LNCaP clone FGC (cell line): Measurements from ENCODE around the gene PDLIM7.

Experiments used
- DNase-seq: peaks from one replicate; pipeline ENCODE4 v3.0.0-alpha.2; 2011; ENCODE audit warnings: low read depth
- H3K4me3 ChIP-seq: 2 replicates; pipeline ENCODE4 v1.5.1; 2011; ENCODE audit warnings: mild to moderate bottlenecking, low read depth, low read length, control low read depth
- TF ChIP-seq, protein P1 (sequence below): IDR thresholded peaks from 2 replicates; pipeline ENCODE4 v1.5.1; 2012; ENCODE audit warnings: mild to moderate bottlenecking; ENCODE audit not compliant: control insufficient read depth, insufficient read depth; ENCODE audit errors: extremely low read depth

PDLIM7 gene

DNA sequence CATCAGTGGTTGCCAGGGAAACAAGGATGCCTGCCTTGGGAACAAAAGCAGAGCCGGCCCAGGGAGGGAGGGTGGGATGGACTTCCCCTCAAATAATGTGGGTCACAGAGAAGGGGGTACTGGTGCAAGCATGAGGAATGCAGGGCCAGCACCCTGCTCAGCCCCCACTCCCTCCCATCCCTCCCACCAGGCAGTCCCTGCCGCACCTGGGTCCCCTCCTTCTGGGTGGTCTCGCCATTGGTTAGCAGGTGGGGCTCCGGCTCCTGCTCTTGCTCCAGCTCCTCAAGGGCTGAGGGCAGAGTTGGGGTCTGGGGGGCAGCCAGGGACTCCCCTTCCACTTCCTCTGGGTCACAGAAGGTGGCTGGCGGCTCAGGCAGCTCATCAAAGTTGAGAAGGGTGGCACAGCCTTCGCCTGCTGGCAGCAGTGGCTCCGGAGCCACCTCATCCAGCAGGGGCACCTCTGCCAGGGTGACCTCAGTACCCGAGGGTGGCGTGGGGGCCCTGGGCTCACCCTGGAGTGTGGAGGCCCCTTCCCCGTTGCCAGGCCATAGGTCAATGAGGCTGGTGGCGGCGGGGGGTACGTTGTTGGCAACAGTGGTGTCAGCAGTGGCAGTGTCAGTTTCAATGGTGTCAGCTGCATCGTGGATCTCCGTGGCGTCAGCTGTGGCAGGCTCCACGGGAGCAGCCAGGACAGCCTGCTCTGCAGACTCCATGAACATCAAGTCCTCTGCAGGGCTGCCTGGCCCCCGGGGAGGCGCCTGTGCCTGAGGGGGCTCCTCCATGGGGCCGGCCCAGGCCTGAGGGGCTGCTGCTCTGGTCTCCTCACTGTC lies 39.3 kb downstream of the PDLIM7 start:
- H3K4me3 ChIP-seq: no peak overlapping the region
- TF ChIP-seq, protein P1, sequence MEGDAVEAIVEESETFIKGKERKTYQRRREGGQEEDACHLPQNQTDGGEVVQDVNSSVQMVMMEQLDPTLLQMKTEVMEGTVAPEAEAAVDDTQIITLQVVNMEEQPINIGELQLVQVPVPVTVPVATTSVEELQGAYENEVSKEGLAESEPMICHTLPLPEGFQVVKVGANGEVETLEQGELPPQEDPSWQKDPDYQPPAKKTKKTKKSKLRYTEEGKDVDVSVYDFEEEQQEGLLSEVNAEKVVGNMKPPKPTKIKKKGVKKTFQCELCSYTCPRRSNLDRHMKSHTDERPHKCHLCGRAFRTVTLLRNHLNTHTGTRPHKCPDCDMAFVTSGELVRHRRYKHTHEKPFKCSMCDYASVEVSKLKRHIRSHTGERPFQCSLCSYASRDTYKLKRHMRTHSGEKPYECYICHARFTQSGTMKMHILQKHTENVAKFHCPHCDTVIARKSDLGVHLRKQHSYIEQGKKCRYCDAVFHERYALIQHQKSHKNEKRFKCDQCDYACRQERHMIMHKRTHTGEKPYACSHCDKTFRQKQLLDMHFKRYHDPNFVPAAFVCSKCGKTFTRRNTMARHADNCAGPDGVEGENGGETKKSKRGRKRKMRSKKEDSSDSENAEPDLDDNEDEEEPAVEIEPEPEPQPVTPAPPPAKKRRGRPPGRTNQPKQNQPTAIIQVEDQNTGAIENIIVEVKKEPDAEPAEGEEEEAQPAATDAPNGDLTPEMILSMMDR: no peak
- DNase-seq: no peak

DNA sequence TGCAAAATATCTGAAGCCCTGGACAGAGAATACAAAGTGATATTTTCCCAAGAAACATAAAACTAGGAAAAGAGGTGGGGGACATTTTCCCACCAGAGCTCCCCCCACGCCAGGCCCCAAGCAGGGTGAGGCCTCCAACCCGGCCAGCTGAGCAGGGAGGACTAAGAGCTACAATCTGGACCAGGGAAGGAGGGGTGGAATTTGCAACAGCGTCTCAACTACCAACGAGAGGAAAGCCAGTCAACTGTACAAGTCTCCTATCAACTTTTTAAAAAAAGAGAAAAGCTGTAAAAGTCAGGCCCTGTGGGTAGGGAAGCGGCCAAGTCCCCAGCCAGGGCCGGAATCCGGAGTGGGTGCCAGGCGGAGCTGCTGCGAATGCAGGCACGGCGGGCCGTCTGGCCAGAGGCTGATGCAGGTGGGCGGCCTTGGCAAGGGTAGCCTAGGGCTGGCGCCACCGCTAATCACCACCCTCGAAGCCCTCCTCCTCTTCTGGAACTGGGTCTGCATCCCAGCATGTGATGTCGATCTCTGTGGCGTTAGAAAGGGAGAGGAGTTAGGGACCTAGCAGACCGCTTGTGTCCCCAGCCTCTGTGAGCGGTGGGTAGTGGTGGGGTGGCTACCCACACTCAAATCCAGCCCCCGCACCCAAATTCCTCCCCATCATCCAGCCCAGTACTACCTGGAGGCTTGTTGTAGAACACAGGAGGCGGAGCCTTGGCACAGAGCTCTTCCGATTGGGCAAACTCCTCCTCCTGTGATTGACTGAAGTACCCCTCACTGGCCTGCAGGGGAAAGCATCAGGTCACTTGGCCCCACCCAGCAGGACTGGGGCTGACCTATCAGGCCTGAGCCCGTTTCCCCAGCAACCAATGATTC lies 40.2 kb downstream of the PDLIM7 start:
- TF ChIP-seq, protein P1: peak; percentile 28; the same call in 1 of the 2 replicates
- peak; percentile 98 for DNase-seq
- H3K4me3 ChIP-seq: no peak overlapping the region

DNA sequence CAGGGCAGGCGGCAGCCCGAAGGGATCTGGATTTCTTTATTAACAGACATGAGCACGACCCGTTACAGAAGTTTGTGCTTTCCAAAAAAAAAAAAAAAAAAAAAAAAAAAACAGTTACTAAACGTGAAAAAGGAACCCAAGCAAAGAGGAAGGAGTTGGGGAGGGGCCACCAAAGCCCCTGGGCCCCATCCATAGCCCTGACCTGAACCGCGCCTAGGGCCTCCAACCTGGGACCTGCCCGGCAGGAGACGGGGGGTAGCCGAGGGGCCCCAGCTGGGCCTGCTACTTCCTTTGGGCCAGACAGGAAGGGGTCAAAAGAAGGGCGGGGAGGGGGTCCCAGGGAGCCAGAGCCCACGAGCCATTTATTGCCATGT lies 40.8 kb downstream of the PDLIM7 start:
- no peak for DNase-seq
- no peak overlapping the region for H3K4me3 ChIP-seq
- TF ChIP-seq, protein P1: no peak

DNA sequence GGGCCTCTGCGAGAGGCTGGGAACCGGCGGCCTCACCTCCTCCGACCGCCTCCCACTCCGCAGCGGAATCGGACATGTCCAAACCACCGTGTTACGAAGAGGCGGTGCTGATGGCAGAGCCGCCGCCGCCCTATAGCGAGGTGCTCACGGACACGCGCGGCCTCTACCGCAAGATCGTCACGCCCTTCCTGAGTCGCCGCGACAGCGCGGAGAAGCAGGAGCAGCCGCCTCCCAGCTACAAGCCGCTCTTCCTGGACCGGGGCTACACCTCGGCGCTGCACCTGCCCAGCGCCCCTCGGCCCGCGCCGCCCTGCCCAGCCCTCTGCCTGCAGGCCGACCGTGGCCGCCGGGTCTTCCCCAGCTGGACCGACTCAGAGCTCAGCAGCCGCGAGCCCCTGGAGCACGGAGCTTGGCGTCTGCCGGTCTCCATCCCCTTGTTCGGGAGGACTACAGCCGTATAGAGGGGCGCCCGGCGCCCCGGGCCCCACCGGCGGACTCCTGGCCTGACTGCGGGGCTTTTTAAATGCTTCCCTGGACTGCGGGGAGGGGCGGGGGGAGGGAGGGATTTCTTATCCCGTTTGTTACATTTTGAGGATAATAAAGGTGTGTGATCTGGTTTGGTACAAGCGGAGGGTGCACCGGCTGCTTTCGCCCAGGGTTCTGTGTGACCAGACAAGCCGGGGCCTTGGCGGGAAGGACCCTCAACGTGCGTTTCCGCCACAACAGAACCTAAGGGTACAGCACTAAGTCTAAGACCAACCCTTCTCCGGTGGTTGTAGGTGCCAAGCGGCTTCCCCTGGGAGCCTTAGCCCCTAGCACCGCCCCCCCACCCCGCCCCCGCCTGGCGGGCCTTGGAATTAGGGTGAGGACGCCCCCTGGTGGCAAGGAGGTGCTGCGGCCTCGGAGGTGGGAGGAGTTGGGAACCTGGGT lies 41.5 kb downstream of the PDLIM7 start:
- H3K4me3 ChIP-seq: peak overlapping the region; percentile 60
- TF ChIP-seq, protein P1: peak; percentile 99
- peak; percentile 56 for DNase-seq

DNA sequence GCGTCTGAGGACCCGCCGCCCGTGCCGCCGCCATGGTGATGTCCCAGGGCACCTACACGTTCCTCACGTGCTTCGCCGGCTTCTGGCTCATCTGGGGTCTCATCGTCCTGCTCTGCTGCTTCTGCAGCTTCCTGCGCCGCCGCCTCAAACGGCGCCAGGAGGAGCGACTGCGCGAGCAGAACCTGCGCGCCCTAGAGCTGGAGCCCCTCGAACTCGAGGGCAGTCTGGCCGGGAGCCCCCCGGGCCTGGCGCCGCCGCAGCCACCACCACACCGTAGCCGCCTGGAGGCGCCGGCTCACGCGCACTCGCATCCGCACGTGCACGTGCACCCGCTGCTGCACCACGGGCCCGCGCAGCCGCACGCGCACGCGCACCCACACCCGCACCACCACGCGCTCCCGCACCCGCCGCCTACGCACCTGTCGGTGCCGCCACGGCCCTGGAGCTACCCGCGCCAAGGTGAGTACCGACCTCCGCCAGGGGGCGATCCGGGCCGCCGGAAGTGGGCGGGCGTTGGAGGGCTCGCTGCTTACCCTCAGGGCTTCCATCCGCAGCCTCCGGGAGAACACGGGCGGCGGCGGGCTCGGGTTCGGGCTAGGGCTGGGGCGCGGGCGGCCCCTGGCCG lies 42.3 kb downstream of the PDLIM7 start:
- DNase-seq: peak; percentile 52
- TF ChIP-seq, protein P1: peak; percentile 86
- peak overlapping the region; percentile 60 for H3K4me3 ChIP-seq

DNA sequence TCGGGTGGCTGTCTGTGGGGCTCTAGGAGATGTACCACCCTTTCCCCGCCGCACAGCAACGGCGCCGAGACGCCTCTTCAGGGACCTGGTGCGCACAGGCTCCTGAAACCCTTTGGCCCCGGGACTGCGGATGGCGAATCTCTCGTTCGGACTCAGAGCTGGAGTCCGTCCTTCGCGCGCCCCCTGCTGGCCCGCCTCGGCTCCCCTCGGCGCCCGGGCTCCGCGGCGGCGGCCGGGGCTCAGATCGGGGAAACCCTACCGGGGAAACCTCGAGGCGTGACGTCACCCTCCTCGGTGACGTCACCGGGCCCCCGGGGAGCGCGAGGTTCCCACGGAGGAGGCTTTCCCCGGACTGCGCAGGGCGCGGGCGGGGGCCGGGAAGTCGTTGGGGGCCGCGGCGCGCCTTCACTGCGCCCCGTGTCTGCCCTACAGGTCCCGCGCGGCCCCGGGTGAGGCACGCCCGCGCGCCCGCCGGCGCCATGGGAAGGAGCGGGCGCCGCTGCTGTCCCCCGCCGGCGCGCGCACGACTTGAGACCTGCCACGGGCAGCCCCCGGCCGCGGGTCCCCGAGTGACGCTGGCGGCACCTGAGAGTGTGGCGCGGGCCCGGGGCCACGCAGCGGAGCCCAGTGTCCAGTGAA lies 42.9 kb downstream of the PDLIM7 start:
- TF ChIP-seq, protein P1: peak; percentile 89
- peak overlapping the region; percentile 60 for H3K4me3 ChIP-seq
- DNase-seq: no peak
